Lower lobe of right lung (tissue), 2 donors: Measurements from ENCODE around the gene FMNL2. TPM values are rescaled to one million over a fixed set of nuclear protein-coding genes. Genes with fewer than 3 reads are reported as not detected.
A peak's percentile ranks its signal among the peaks of the same experiment; 100 is the strongest.
"Not testable (repeated sequence)": the region's sequence is repeated elsewhere in the genome, so short reads cannot be mapped to it uniquely, and the experiment has no call there.

Source experiments
- ATAC-seq, 2 donors: fragments of 200-7000 bp; cut with Tn5 transposase; one replicate each; pipeline ENCODE4 v1.9.1; 2020 to 2022; ENCODE audit warnings: mild to moderate bottlenecking in 2 of 2, moderate library complexity in 2 of 2
- DNase-seq: peaks from one replicate; pipeline ENCODE4 v3.0.0-alpha.2; 2020
- H3K27ac ChIP-seq: fragments of 200-600 bp; one replicate; pipeline ENCODE4 v1.8.0; 2022
- H3K27me3 ChIP-seq: fragments of 200-600 bp; one replicate; pipeline ENCODE4 v1.8.0; 2022; ENCODE audit warnings: low read depth
- H3K36me3 ChIP-seq: fragments of 200-600 bp; one replicate; pipeline ENCODE4 v1.8.0; 2022; ENCODE audit warnings: mild to moderate bottlenecking
- H3K4me1 ChIP-seq: fragments of 200-600 bp; one replicate; pipeline ENCODE4 v1.8.0; 2022
- H3K4me3 ChIP-seq: fragments of 200-600 bp; one replicate; pipeline ENCODE4 v1.8.0; 2022; ENCODE audit warnings: mild to moderate bottlenecking
- H3K9me3 ChIP-seq: fragments of 200-600 bp; one replicate; pipeline ENCODE4 v1.8.0; 2022
- intact Hi-C: fragments of 100-400 bp; cut with DNase I; formaldehyde crosslinking; loops from one replicate; pipeline ENCODE4 v1.11.0; 2022
- total RNA-seq: library from RNA; stranded (reverse); fragmentation: NEBNext Ultra II Directional; extraction: Animal tissue kit (Norgen Biotek cat#: 25700); gene quantifications from one replicate; pipeline ENCODE4 v1.2.1, GENCODE V29; 2021
- TF ChIP-seq, protein P1 (sequence below): fragments of 200-600 bp; IDR thresholded peaks from one replicate; pipeline ENCODE4 v1.8.0; 2022; ENCODE audit warnings: antibody characterized with exemption, mild to moderate bottlenecking
- donor health status: DM: no; HTN: yes; CAD: no; lungs with severe emphysema.

FMNL2 gene
- total RNA-seq, 1 donor from 2014 or later = 77.9 TPM

GRCh38 chr2:152470861-152471854, 136.2 kb downstream of the FMNL2 start:
- Histone ChIP-seq H3K4me3 (no peak overlapping the region), H3K36me3 (no peaks in the 10 kb centered on the region), H3K9me3 (no peaks in the 10 kb centered on the region), H3K4me1 (peaks cover 65% of the 10 kb centered on the region), H3K27me3 (no peaks in the 10 kb centered on the region), H3K27ac (peak overlapping the region; percentile 19)
- ATAC-seq = peak; percentile 21 to 50
- no peak for DNase-seq
- TF ChIP-seq, protein P1, sequence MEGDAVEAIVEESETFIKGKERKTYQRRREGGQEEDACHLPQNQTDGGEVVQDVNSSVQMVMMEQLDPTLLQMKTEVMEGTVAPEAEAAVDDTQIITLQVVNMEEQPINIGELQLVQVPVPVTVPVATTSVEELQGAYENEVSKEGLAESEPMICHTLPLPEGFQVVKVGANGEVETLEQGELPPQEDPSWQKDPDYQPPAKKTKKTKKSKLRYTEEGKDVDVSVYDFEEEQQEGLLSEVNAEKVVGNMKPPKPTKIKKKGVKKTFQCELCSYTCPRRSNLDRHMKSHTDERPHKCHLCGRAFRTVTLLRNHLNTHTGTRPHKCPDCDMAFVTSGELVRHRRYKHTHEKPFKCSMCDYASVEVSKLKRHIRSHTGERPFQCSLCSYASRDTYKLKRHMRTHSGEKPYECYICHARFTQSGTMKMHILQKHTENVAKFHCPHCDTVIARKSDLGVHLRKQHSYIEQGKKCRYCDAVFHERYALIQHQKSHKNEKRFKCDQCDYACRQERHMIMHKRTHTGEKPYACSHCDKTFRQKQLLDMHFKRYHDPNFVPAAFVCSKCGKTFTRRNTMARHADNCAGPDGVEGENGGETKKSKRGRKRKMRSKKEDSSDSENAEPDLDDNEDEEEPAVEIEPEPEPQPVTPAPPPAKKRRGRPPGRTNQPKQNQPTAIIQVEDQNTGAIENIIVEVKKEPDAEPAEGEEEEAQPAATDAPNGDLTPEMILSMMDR = no peak
- intact Hi-C loops = no loop called here

- DNase-seq = no peak
- no peaks in the 10 kb centered on the region for H3K9me3 ChIP-seq
- peaks cover 52% of the 10 kb centered on the region for H3K4me1 ChIP-seq
- intact Hi-C loops = no loop called here
- no peaks in the 10 kb centered on the region for H3K27me3 ChIP-seq
- no peak overlapping the region for H3K4me3 ChIP-seq
- H3K27ac ChIP-seq = peak overlapping the region; percentile 19
- TF ChIP-seq, protein P1 = no peak
- no peak for ATAC-seq
- no peaks in the 10 kb centered on the region for H3K36me3 ChIP-seq
Measured at GRCh38 chr2:152472481-152472887, 137.5 kb downstream of the FMNL2 start.

DNA sequence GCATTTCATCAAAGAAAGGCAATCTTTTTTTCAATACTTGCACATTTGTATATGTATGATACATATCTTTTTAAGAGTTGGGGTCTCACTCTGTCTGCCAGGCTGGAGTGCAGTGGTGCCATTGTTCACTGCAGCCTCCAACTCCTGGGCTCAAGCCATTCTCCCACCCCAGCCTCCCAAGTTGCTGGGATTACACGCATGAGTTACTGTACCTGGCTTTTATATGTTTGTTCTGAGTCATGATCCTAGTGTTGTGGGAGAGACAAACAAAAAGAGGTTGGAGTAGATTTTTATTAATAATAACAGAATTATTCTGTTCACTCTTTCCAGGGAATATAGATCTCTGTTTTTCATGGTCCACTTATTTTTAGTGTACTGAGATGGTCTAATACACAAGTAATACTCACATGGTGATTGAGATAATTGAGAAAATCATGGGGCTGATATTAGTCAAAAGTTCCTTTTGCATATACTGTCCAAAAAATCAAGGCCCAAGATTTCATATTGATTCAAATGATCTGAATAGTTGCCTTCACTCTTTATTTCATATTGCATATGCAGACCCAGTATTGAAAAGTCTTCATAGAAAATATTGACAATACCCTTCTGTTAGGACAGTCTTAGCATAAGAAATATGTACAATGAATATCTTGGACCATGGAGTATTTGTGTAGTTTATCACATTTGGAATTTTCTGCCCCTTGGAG, 138.3 kb downstream of the FMNL2 start:
- intact Hi-C loops = no loop called here
- Histone ChIP-seq H3K27me3 (no peaks in the 10 kb centered on the region), H3K27ac (no peak overlapping the region), H3K9me3 (no peaks in the 10 kb centered on the region), H3K4me1 (peaks cover 44% of the 10 kb centered on the region), H3K4me3 (no peak overlapping the region), H3K36me3 (no peaks in the 10 kb centered on the region)
- TF ChIP-seq, protein P1 = no peak
- no peak for ATAC-seq
- no peak for DNase-seq

DNA sequence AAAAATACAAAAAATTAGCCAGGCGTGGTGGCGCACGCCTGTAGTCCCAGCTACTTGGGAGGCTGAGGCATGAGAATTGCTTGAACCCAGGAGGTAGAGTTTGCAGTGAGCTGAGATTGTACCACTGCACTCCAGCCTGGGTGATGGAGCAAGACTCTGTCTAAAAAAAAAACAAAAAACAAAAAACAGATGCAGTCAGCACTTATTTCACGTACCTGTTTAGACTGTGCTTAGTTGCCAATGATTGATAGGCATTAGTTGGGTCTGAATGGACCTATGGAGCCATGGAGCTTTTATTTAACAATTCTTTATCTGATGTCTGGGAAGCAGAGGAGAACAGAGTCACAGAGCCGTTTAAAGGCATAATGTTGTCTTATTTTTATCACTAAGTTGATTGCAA, 139.5 kb downstream of the FMNL2 start:
- ATAC-seq, H3K27me3 ChIP-seq, H3K4me3 ChIP-seq, H3K36me3 ChIP-seq, H3K27ac ChIP-seq, H3K9me3 ChIP-seq, DNase-seq, intact Hi-C loops: not testable (repeated sequence)
- peaks cover 32% of the 10 kb centered on the region for H3K4me1 ChIP-seq

- intact Hi-C loops = no loop called here
- Histone ChIP-seq H3K4me3 (no peak overlapping the region), H3K27ac (no peak overlapping the region), H3K9me3 (no peaks in the 10 kb centered on the region), H3K27me3 (no peaks in the 10 kb centered on the region), H3K4me1 (peaks cover 17% of the 10 kb centered on the region), H3K36me3 (no peaks in the 10 kb centered on the region)
- no peak for ATAC-seq
- TF ChIP-seq, protein P1 = no peak
- DNase-seq = no peak
Measured at GRCh38 chr2:152475982-152476381, 141.0 kb downstream of the FMNL2 start.
